ENCODE data around the gene ECE2. TPM values are rescaled to one million over a fixed set of nuclear protein-coding genes. Genes with fewer than 3 reads are reported as not detected.
"Not testable (repeated sequence)": the region's sequence is repeated elsewhere in the genome, so short reads cannot be mapped to it uniquely, and the experiment has no call there.

ECE2 gene
- total RNA-seq, 1 donor from 2014 or later = not detected

DNA sequence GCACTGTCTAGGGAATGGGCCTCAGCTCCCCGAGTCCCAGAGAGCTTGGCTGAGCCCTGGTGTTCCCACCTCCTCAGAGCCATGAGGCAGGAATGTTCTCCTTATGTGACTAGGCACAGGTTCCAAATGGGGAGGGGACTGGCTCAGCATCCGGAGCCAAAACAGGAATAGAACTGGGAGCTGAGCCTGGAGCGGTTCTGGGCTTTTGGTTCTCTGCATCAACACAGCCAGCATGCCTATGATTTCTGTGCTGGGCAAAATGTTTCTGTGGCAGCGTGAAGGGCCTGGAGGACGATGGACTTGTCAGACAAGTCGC is 61.5 kb downstream of the ECE2 start, which contains the start of gene FAM131A:
Gene FAM131A (plus strand): TSS at position 202 of the 316 bp plus-strand sequence. CDS start 31 bp downstream, at position 233.
- H3K4me1 Mint-ChIP-seq = peaks cover 42% of the 10 kb centered on the region
- no peak for DNase-seq (ENCODE audit: low read depth, low spot score)
- H3K4me3 Mint-ChIP-seq = peak within 1 kb of the TSS; percentile 92
- H3K9me3 Mint-ChIP-seq = no peaks in the 10 kb centered on the region
- peak within 1 kb of the TSS; percentile 81 for H3K27ac Mint-ChIP-seq (ENCODE audit: unreplicated experiment)
- peaks cover 4% of the 10 kb centered on the region for H3K36me3 Mint-ChIP-seq (ENCODE audit: low read depth)
- H3K27me3 Mint-ChIP-seq (ENCODE audit: low read depth) = peaks cover 5% of the 10 kb centered on the region
- TF ChIP-seq, protein P1, sequence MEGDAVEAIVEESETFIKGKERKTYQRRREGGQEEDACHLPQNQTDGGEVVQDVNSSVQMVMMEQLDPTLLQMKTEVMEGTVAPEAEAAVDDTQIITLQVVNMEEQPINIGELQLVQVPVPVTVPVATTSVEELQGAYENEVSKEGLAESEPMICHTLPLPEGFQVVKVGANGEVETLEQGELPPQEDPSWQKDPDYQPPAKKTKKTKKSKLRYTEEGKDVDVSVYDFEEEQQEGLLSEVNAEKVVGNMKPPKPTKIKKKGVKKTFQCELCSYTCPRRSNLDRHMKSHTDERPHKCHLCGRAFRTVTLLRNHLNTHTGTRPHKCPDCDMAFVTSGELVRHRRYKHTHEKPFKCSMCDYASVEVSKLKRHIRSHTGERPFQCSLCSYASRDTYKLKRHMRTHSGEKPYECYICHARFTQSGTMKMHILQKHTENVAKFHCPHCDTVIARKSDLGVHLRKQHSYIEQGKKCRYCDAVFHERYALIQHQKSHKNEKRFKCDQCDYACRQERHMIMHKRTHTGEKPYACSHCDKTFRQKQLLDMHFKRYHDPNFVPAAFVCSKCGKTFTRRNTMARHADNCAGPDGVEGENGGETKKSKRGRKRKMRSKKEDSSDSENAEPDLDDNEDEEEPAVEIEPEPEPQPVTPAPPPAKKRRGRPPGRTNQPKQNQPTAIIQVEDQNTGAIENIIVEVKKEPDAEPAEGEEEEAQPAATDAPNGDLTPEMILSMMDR (conservative IDR thresholded peaks at IDR 0.05) = no peak

DNA sequence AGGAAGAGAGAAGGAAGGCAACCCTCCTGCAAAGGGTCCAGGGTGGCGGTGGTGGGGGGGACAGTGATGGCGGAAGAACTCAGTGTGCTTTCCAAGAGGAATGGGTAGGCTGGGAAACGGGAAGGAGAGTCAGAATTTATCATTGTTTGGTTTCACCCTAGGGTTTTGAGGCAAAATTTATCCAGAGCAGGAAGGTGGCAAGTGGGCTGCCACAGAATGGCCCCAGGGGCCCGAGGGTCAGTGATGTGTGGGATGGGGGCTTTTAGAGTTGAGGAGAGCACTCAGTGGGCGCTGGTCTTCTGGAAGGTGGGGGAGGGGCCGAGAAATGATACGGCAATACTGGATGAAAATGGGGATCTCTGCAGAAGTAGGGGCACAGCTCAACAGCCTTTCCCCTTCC is 62.2 kb downstream of the ECE2 start:
- peak overlapping the region; percentile 79 for H3K27ac Mint-ChIP-seq (ENCODE audit: unreplicated experiment)
- H3K27me3 Mint-ChIP-seq (ENCODE audit: low read depth) = peaks cover 5% of the 10 kb centered on the region
- H3K4me3 Mint-ChIP-seq = peak overlapping the region; percentile 92
- H3K4me1 Mint-ChIP-seq = peaks cover 42% of the 10 kb centered on the region
- H3K9me3 Mint-ChIP-seq = no peaks in the 10 kb centered on the region
- TF ChIP-seq, protein P1 (conservative IDR thresholded peaks at IDR 0.05) = no peak
- peaks cover 5% of the 10 kb centered on the region for H3K36me3 Mint-ChIP-seq (ENCODE audit: low read depth)
- DNase-seq (ENCODE audit: low read depth, low spot score) = no peak

DNA sequence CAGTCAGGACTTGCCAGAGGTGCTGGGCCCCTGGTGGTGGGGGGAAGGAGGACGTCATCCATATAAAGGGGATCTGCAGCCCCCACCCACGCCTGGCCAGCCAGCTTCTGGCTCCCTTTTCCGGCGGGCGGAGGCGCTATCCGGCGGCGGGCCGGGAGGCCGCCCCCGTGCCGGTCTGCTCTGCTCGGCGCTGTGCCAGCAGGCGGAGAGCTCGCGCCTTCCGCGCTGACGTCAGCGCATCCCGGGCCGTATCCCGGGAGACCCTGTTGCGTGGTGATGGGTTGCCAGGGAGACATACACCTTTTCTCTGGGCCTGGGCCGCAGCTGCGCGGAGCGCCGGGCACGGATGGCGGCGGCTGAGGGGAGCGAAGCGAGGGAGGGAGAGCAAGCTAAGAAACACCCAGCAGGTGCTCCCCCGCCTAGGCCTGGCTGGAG is 62.7 kb downstream of the ECE2 start:
- Mint-ChIP-seq H3K9me3 (no peaks in the 10 kb centered on the region), H3K36me3 (ENCODE audit: low read depth) (peaks cover 5% of the 10 kb centered on the region), H3K27me3 (ENCODE audit: low read depth) (peaks cover 5% of the 10 kb centered on the region), H3K27ac (ENCODE audit: unreplicated experiment) (no peak overlapping the region), H3K4me1 (peaks cover 42% of the 10 kb centered on the region), H3K4me3 (peak overlapping the region; percentile 92)
- DNase-seq (ENCODE audit: low read depth, low spot score) = no peak
- TF ChIP-seq, protein P1 (conservative IDR thresholded peaks at IDR 0.05) = no peak

- no peak for DNase-seq (ENCODE audit: low read depth, low spot score)
- TF ChIP-seq, protein P1 (conservative IDR thresholded peaks at IDR 0.05) = no peak
- Mint-ChIP-seq H3K27me3 (ENCODE audit: low read depth) (peaks cover 5% of the 10 kb centered on the region), H3K27ac (ENCODE audit: unreplicated experiment) (peak overlapping the region; percentile 54), H3K4me3 (peak overlapping the region; percentile 58), H3K4me1 (peaks cover 42% of the 10 kb centered on the region), H3K36me3 (ENCODE audit: low read depth) (peaks cover 5% of the 10 kb centered on the region), H3K9me3 (no peaks in the 10 kb centered on the region)
Measured at GRCh38 chr3:184339001-184339400, 63.2 kb downstream of the ECE2 start.

DNA sequence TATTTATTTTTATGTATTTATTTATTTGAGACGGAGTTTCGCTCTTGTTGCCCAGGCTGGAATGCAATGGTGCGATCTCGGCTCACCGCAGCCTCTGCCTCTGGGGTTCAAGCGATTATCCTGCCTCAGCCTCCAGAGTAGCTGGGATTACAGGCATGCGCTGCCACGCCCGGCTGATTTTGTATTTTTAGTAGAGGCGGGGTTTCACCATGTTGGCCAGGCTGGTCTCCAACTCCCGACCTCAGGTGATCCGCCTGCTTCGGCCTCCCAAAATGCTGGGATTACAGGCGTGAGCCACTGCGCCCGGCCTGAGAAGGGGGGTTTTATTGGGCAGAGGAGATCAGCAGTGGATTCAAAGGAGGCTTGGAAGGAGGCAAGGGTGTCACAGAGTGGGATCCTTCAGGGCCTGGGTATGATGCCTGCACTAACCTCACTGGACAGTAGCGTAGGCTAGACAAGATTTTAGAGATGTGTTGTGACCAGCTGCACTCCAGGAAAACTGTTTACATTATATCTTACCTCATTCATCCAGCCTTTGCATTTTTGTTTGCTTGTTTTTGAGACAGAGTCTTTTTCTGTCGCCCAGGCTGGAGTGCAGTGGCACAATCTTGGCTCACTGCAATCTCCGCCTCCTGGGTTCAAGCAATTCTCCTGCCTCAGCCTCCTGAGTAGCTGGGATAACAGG is 63.8 kb downstream of the ECE2 start:
- peaks cover 42% of the 10 kb centered on the region for H3K4me1 Mint-ChIP-seq
- DNase-seq (ENCODE audit: low read depth, low spot score); H3K36me3 Mint-ChIP-seq (ENCODE audit: low read depth); H3K4me3 Mint-ChIP-seq; H3K9me3 Mint-ChIP-seq; H3K27me3 Mint-ChIP-seq (ENCODE audit: low read depth); H3K27ac Mint-ChIP-seq (ENCODE audit: unreplicated experiment): not testable (repeated sequence)

- H3K4me3 Mint-ChIP-seq = no peak overlapping the region
- peaks cover 5% of the 10 kb centered on the region for H3K27me3 Mint-ChIP-seq (ENCODE audit: low read depth)
- H3K4me1 Mint-ChIP-seq = peaks cover 38% of the 10 kb centered on the region
- DNase-seq (ENCODE audit: low read depth, low spot score) = no peak
- no peaks in the 10 kb centered on the region for H3K9me3 Mint-ChIP-seq
- TF ChIP-seq, protein P1 (conservative IDR thresholded peaks at IDR 0.05) = no peak
- peaks cover 7% of the 10 kb centered on the region for H3K36me3 Mint-ChIP-seq (ENCODE audit: low read depth)
- H3K27ac Mint-ChIP-seq (ENCODE audit: unreplicated experiment) = no peak overlapping the region
Measured at GRCh38 chr3:184341925-184342324, 66.1 kb downstream of the ECE2 start.
